HL-60 (cell line): ENCODE results near the gene GLI3.

ENCODE experiments used
- GABPA ChIP-seq: IDR thresholded peaks from 2 replicates; pipeline ENCODE4 v1.6.1; 2012; ENCODE audit warnings: low read depth
- POLR2AphosphoS5 ChIP-seq: IDR thresholded peaks from 2 replicates; pipeline ENCODE4 v1.6.1; 2012; ENCODE audit warnings: low read depth
- SPI1 ChIP-seq: IDR thresholded peaks from 2 replicates; pipeline ENCODE4 v1.6.1; 2012; ENCODE audit warnings: low read depth, mild to moderate bottlenecking, borderline replicate concordance
- TF ChIP-seq, protein P1 (sequence below): IDR thresholded peaks from one replicate; pipeline ENCODE4 v1.5.1; 2011; ENCODE audit warnings: low read length, control low read depth, inconsistent platforms; ENCODE audit not compliant: insufficient read depth

GRCh38 chr7:42194238-42194637, 42.8 kb downstream of the GLI3 start:
- TF ChIP-seq, protein P1, sequence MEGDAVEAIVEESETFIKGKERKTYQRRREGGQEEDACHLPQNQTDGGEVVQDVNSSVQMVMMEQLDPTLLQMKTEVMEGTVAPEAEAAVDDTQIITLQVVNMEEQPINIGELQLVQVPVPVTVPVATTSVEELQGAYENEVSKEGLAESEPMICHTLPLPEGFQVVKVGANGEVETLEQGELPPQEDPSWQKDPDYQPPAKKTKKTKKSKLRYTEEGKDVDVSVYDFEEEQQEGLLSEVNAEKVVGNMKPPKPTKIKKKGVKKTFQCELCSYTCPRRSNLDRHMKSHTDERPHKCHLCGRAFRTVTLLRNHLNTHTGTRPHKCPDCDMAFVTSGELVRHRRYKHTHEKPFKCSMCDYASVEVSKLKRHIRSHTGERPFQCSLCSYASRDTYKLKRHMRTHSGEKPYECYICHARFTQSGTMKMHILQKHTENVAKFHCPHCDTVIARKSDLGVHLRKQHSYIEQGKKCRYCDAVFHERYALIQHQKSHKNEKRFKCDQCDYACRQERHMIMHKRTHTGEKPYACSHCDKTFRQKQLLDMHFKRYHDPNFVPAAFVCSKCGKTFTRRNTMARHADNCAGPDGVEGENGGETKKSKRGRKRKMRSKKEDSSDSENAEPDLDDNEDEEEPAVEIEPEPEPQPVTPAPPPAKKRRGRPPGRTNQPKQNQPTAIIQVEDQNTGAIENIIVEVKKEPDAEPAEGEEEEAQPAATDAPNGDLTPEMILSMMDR: no peak
- TF ChIP-seq POLR2AphosphoS5 (no peak), GABPA (no peak), SPI1 (no peak)
